ENCODE results near the gene PLCB3. TPM values are rescaled to one million over a fixed set of nuclear protein-coding genes. Genes with fewer than 3 reads are reported as not detected.
"Not testable (repeated sequence)": the region's sequence is repeated elsewhere in the genome, so short reads cannot be mapped to it uniquely, and the experiment has no call there.

The PLCB3 gene
- total RNA-seq, 2 experiments from 2014 or later, result 10.4 to 12.3 TPM

GRCh38 chr11:64314146-64314804 lies 62.9 kb downstream of the PLCB3 start:
- POLR2A ChIA-PET, result interaction anchor here (0.5 kb wide), 1 partner anchor 56 kb away, joined by 3 read pairs; no protein-coding TSS in a partner anchor
- Mint-ChIP-seq H3K27me3 (no peaks in the 10 kb centered on the region), H3K4me3 (no peak overlapping the region)

DNA sequence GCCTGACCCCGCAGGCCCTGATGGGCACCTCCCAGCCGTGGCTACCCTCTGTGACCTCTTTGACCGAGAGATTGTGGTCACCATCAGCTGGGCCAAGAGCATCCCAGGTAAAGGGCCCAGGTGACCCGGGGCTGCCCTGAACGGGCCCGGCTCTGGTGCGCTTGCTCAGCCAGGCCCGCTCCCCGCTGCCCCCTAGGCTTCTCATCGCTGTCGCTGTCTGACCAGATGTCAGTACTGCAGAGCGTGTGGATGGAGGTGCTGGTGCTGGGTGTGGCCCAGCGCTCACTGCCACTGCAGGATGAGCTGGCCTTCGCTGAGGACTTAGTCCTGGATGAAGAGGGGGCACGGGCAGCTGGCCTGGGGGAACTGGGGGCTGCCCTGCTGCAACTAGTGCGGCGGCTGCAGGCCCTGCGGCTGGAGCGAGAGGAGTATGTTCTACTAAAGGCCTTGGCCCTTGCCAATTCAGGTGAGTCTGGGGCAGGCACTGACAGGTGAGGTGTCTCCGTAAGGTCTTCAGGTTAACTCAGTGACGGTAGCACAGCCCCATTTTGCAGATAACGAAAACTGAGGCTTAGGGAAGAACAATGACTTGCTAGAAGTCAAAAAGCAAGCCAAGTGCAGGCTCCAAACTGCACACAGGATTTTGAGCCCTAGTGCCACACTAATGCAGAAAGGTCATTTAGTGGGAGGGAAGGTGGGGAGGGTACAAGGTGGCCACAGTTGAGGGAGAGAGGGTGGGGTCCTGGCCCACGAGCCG lies 63.7 kb downstream of the PLCB3 start:
- H3K9me3 Mint-ChIP-seq, result no peaks in the 10 kb centered on the region
- H3K4me3 Mint-ChIP-seq, result no peak overlapping the region
- no peak for DNase-seq
- H3K36me3 Mint-ChIP-seq, result peaks cover 25% of the 10 kb centered on the region
- peaks cover 38% of the 10 kb centered on the region for H3K4me1 Mint-ChIP-seq (ENCODE audit: low read depth)
- ChIA-PET CTCF (interaction anchor here (3.0 kb wide), 1 partner anchor 14 kb away, joined by 12 read pairs; the partner anchor contains the start of gene CATSPERZ), POLR2A (no interaction called here)
- intact Hi-C loops (cut with micrococcal nuclease), result loop anchor here (10.0 kb wide), 1 partner anchor 460 kb away; the partner anchor contains the start of gene SF1
- peak overlapping the region; percentile 45 for H3K27ac Mint-ChIP-seq
- H3K27me3 Mint-ChIP-seq, result no peaks in the 10 kb centered on the region

More at GRCh38 chr11:64314146-64314804, 62.9 kb downstream of the PLCB3 start:
- Mint-ChIP-seq H3K9me3 (no peaks in the 10 kb centered on the region), H3K4me1 (ENCODE audit: low read depth) (peaks cover 34% of the 10 kb centered on the region), H3K36me3 (peaks cover 25% of the 10 kb centered on the region), H3K27ac (peak overlapping the region; percentile 61)
- CTCF ChIA-PET, result interaction anchor here (0.9 to 2.3 kb wide), 3 partner anchors 9 to 19 kb away, joined by 3 to 9 read pairs (median 4); partner anchors contain the start of gene ESRRA
- intact Hi-C loops (cut with micrococcal nuclease), result loop anchor here (10.0 kb wide), 1 partner anchor 461 kb away; the partner anchor contains the start of gene SF1
- DNase-seq, result no peak

DNA sequence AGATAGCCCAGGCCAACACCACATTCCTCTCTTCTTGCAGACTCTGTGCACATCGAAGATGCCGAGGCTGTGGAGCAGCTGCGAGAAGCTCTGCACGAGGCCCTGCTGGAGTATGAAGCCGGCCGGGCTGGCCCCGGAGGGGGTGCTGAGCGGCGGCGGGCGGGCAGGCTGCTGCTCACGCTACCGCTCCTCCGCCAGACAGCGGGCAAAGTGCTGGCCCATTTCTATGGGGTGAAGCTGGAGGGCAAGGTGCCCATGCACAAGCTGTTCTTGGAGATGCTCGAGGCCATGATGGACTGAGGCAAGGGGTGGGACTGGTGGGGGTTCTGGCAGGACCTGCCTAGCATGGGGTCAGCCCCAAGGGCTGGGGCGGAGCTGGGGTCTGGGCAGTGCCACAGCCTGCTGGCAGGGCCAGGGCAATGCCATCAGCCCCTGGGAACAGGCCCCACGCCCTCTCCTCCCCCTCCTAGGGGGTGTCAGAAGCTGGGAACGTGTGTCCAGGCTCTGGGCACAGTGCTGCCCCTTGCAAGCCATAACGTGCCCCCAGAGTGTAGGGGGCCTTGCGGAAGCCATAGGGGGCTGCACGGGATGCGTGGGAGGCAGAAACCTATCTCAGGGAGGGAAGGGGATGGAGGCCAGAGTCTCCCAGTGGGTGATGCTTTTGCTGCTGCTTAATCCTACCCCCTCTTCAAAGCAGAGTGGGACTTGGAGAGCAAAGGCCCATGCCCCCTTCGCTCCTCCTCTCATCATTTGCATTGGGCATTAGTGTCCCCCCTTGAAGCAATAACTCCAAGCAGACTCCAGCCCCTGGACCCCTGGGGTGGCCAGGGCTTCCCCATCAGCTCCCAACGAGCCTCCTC lies 64.6 kb downstream of the PLCB3 start:
- not testable (repeated sequence) for DNase-seq, H3K27me3 Mint-ChIP-seq, H3K9me3 Mint-ChIP-seq
- ChIA-PET CTCF (interaction anchor here (1.1 to 5.3 kb wide), 6 partner anchors 11 to 109 kb away, joined by 6 to 97 read pairs (median 12); partner anchors contain the start of genes CATSPERZ, CCDC88B, ESRRA and FERMT3), POLR2A (interaction anchor here (0.6 to 2.8 kb wide), 8 partner anchors 9 to 549 kb away, joined by 3 to 24 read pairs (median 12); partner anchors contain the start of genes ESRRA and FERMT3)
- peaks cover 26% of the 10 kb centered on the region for H3K36me3 Mint-ChIP-seq
- H3K27ac Mint-ChIP-seq, result peak overlapping the region; percentile 99
- peaks cover 38% of the 10 kb centered on the region for H3K4me1 Mint-ChIP-seq (ENCODE audit: low read depth)
- H3K4me3 Mint-ChIP-seq, result peak overlapping the region; percentile 92
- intact Hi-C loops (cut with micrococcal nuclease), result loop anchor here (10.0 kb wide), 1 partner anchor 459 kb away; the partner anchor contains the start of gene SF1

DNA sequence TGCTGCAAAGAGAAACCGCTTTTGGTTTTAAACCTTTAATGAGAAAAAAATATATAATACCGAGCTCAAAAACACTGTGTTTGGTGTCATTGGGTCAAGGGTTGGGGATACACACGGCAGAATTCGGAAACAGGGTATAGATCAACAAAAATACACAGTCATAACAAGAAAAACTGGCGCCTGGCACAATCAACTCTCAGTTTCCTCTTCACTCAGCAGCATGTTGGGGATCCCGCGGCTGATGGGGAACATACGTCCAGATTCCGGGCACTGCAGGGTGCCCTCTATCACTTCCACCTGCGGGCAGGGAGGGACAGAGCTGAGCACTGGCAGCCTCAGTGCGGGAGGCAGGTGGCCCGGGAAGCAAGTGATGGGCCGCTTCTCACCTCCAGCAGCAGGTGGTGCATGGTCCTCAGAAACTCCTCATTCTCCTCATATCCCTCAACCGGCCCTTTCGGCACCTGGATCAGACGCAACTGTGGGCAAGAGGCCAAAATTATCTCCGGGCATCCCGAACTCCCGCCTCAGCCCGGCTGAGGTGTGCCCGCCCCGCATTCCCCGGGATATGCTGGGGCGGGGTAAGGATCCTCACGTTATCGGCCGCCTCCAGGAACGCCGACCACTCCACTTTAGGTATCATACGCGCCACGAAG lies 65.5 kb downstream of the PLCB3 start:
- H3K9me3 Mint-ChIP-seq, result no peaks in the 10 kb centered on the region
- peak overlapping the region; percentile 92 for H3K4me3 Mint-ChIP-seq
- peaks cover 36% of the 10 kb centered on the region for H3K4me1 Mint-ChIP-seq (ENCODE audit: low read depth)
- H3K36me3 Mint-ChIP-seq, result peaks cover 33% of the 10 kb centered on the region
- DNase-seq, result peak; percentile 62
- POLR2A ChIA-PET, result interaction anchor here (0.6 to 2.8 kb wide), 17 partner anchors 10 to 548 kb away, joined by 3 to 24 read pairs (median 5); partner anchors contain the start of genes BAD, ESRRA, FERMT3 and FKBP2
- H3K27ac Mint-ChIP-seq, result peak overlapping the region; percentile 99
- intact Hi-C loops (cut with micrococcal nuclease), result loop anchor here (1.0 to 10.0 kb wide), 6 partner anchors 11 to 458 kb away; partner anchors contain the start of genes CCDC88B, ESRRA, FKBP2 and SF1
- H3K27me3 Mint-ChIP-seq, result no peaks in the 10 kb centered on the region
- CTCF ChIA-PET, result interaction anchor here (0.6 to 5.3 kb wide), 17 partner anchors 9 to 563 kb away, joined by 3 to 97 read pairs (median 8); partner anchors contain the start of genes CATSPERZ, CCDC88B, ESRRA and FERMT3

GRCh38 chr11:64317325-64317960 lies 66.1 kb downstream of the PLCB3 start, which contains the start of gene TRMT112:
TSS of gene TRMT112 (minus strand) at chr11:64317559. CDS start at chr11:64317526, 33 bp downstream.
- intact Hi-C loops (cut with micrococcal nuclease), result loop anchor here (1.0 to 10.0 kb wide), 6 partner anchors 12 to 457 kb away; partner anchors contain the start of genes CCDC88B, ESRRA, FKBP2 and SF1
- peaks cover 35% of the 10 kb centered on the region for H3K36me3 Mint-ChIP-seq
- peaks cover 35% of the 10 kb centered on the region for H3K4me1 Mint-ChIP-seq (ENCODE audit: low read depth)
- peak; percentile 98 for DNase-seq
- H3K4me3 Mint-ChIP-seq, result peak within 1 kb of the TSS; percentile 92
- no peaks in the 10 kb centered on the region for H3K9me3 Mint-ChIP-seq
- H3K27me3 Mint-ChIP-seq, result no peaks in the 10 kb centered on the region
- peak within 1 kb of the TSS; percentile 99 for H3K27ac Mint-ChIP-seq
- ChIA-PET CTCF (interaction anchor here (0.6 to 5.3 kb wide), 24 partner anchors 10 to 562 kb away, joined by 3 to 97 read pairs (median 6); partner anchors contain the start of genes CATSPERZ, CCDC88B, ESRRA and FERMT3), POLR2A (interaction anchor here (0.6 to 2.8 kb wide), 20 partner anchors 10 to 132 kb away, joined by 3 to 24 read pairs (median 5); partner anchors contain the start of genes BAD, CCDC88B, ESRRA and FERMT3)

DNA sequence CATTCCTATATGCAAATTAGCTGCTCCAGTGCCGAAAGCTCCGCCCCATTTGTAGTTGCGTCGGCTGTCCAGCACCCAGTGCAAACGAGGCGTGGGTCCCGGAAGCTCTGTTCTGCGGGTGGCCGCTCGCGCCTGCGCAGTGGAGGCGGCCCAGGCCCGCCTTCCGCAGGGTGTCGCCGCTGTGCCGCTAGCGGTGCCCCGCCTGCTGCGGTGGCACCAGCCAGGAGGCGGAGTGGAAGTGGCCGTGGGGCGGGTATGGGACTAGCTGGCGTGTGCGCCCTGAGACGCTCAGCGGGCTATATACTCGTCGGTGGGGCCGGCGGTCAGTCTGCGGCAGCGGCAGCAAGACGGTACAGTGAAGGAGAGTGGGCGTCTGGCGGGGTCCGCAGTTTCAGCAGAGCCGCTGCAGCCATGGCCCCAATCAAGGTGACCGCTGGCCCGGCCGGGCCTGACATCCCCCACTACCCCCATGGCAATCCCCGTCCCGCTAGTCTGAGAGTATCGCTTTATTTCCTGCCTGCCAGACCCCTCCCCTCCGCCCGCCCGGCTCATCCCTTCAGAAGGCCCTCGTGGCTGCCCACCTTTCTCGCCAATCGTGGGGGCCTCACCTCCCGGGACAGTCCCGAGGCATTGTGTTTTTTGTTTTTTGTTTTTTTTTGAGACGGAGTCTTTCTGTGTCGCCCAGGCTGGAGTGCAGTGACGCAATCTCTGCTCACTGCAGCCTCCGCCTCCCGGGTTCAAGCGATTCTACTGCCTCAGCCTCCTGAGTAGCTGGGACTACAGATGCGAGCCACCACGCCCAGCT lies 66.8 kb downstream of the PLCB3 start, which contains the start of gene PRDX5:
Gene PRDX5, plus strand, starts transcription at position 161 of the 805 bp plus-strand sequence. Its CDS starts 95 bp downstream, at position 256.
- Mint-ChIP-seq H3K4me3 (peak within 1 kb of the TSS; percentile 92), H3K27ac (peak within 1 kb of the TSS; percentile 99), H3K36me3 (peaks cover 34% of the 10 kb centered on the region), H3K4me1 (ENCODE audit: low read depth) (peaks cover 28% of the 10 kb centered on the region), H3K27me3 (no peaks in the 10 kb centered on the region), H3K9me3 (no peaks in the 10 kb centered on the region)
- intact Hi-C loops (cut with micrococcal nuclease), result loop anchor here (1.0 to 10.0 kb wide), 6 partner anchors 13 to 457 kb away; partner anchors contain the start of genes CCDC88B, ESRRA, FKBP2 and SF1
- POLR2A ChIA-PET, result interaction anchor here (0.6 to 2.8 kb wide), 22 partner anchors 11 to 133 kb away, joined by 3 to 24 read pairs (median 5); partner anchors contain the start of genes BAD, CCDC88B, ESRRA and FERMT3
- peak; percentile 97 for DNase-seq
- CTCF ChIA-PET, result interaction anchor here (0.6 to 5.3 kb wide), 23 partner anchors 9 to 425 kb away, joined by 3 to 97 read pairs (median 7); partner anchors contain the start of genes CATSPERZ, CCDC88B, ESRRA and FERMT3

Other genes starting within 250 kb of the PLCB3 start
- under 1 TPM; 0.36 to 0.50 TPM for gene FLRT1, start 215.6 kb upstream of the PLCB3 start, total RNA-seq
- 10 to 100 TPM; 24.5 to 31.0 TPM for gene MACROD1, start 85.4 kb upstream of the PLCB3 start, total RNA-seq
- 100 to 1,000 TPM; 402 to 413 TPM for gene STIP1, start 65.4 kb upstream of the PLCB3 start, total RNA-seq
- 100 to 1,000 TPM; 195 to 203 TPM for gene FERMT3, start 44.8 kb upstream of the PLCB3 start, total RNA-seq
- 10 to 100 TPM; 30.4 to 35.6 TPM for gene TRPT1, start 25.3 kb upstream of the PLCB3 start, total RNA-seq
- gene NUDT22, start 25.3 kb upstream of the PLCB3 start, total RNA-seq, result 10 to 100 TPM; 69.8 to 79.8 TPM
- 10 to 100 TPM; 22.5 to 26.2 TPM for gene DNAJC4, start 21.0 kb upstream of the PLCB3 start, total RNA-seq
- 10 to 100 TPM; 78.9 to 82.1 TPM for gene VEGFB, start 16.9 kb upstream of the PLCB3 start, total RNA-seq
- gene FKBP2, start 10.4 kb upstream of the PLCB3 start, total RNA-seq, result 10 to 100 TPM; 28.7 to 34.9 TPM
- 100 to 1,000 TPM; 238 to 242 TPM for gene PPP1R14B, start 4.6 kb upstream of the PLCB3 start, total RNA-seq
- 10 to 100 TPM; 23.7 to 24.2 TPM for gene BAD, start 33.1 kb downstream of the PLCB3 start, total RNA-seq
- 10 to 100 TPM; 28.7 to 31.6 TPM for gene GPR137, start 34.3 kb downstream of the PLCB3 start, total RNA-seq
- gene KCNK4, start 39.8 kb downstream of the PLCB3 start, total RNA-seq, result under 1 TPM in 1 of 2 experiments, not detected in 1; 0.34 TPM
- not detected for gene CATSPERZ, start 48.8 kb downstream of the PLCB3 start, total RNA-seq
- gene ESRRA, start 54.0 kb downstream of the PLCB3 start, total RNA-seq, result 10 to 100 TPM; 32.8 to 35.6 TPM
- gene TRMT112, start 66.0 kb downstream of the PLCB3 start, total RNA-seq, result 100 to 1,000 TPM; 255 to 258 TPM
- gene PRDX5, start 66.6 kb downstream of the PLCB3 start, total RNA-seq, result 100 to 1,000 TPM; 156 to 164 TPM
- 10 to 100 TPM; 69.5 to 74.5 TPM for gene CCDC88B, start 88.7 kb downstream of the PLCB3 start, total RNA-seq
- gene RPS6KA4, start 107.6 kb downstream of the PLCB3 start, total RNA-seq, result 10 to 100 TPM; 31.4 to 34.3 TPM